H7 (cell line): ENCODE results near the gene CMTM1. TPM values are rescaled to one million over a fixed set of nuclear protein-coding genes. Genes with fewer than 3 reads are reported as not detected.

ENCODE experiments used
- DNase-seq: peaks from one replicate; pipeline ENCODE4 v3.0.0; 2012
- H3K27me3 ChIP-seq: 2 replicates; pipeline ENCODE4 v1.6.0; 2011; ENCODE audit warnings: mild to moderate bottlenecking, low read length; ENCODE audit not compliant: control insufficient read depth, insufficient read depth
- H3K36me3 ChIP-seq: replicated peaks from 2 replicates; pipeline ENCODE4 v1.5.1; 2011; ENCODE audit warnings: low read length; ENCODE audit not compliant: control insufficient read depth, insufficient read depth
- H3K4me3 ChIP-seq: 2 replicates; pipeline ENCODE4 v1.5.1; 2011; ENCODE audit warnings: low read depth, mild to moderate bottlenecking, control low read depth, low read length, moderate library complexity; ENCODE audit not compliant: insufficient read depth
- total RNA-seq: library from RNA; depleted of rRNA; stranded (reverse); fragments of >200 nt; shearing (Covaris generic); gene quantifications from 2 replicates; pipeline ENCODE4 v1.2.3, GENCODE V29; 2014

CMTM1 gene
- total RNA-seq, 1 experiment from 2014 or later, result 2.1 TPM

DNA sequence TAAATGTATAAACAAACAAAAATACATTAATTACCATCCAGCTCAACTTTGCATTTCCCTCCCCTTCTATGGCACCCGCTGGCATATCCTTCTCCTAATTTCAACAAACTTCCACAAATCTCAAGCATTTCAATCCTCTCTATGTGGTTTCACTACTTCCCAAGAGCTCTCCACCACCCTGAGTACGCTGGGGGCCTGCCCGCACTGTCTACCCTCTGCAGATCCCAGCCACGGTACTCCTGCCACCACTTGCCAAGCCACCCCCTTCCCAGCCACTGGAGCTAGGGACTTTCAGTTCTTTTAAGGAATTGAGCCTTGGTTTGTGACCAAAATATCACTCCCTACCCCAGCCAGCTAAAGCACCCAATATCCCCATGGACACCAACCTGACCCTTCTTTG, 18.2 kb upstream of the CMTM1 start:
- H3K27me3 ChIP-seq, result peaks cover 4% of the 10 kb centered on the region
- H3K36me3 ChIP-seq, result no peaks in the 10 kb centered on the region
- no peak for DNase-seq
- H3K4me3 ChIP-seq, result no peak overlapping the region

DNA sequence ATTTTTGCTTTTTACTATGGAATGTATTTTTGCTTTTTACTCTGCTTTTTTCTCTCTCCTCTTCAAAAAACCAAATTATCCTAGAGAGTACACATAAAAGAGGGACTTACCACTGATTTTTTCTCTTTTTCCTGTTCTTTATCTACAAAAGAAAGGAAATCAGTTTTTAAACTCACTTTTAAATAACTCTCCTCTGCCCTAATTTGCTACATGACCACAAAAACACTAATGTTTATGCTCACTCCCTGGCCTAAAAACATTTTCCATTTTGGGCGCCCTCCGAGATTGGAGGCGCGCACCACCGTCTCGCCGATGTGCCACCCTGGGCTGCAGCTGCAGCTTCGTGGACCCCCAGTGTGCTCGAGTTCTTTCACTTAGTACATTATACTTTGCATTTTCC, 17.4 kb upstream of the CMTM1 start:
- Histone ChIP-seq H3K27me3 (peaks cover 4% of the 10 kb centered on the region), H3K4me3 (peak overlapping the region; percentile 68; the same call in 1 of the 2 replicates), H3K36me3 (no peaks in the 10 kb centered on the region)
- DNase-seq, result no peak

- peak; percentile 94 for DNase-seq
- H3K36me3 ChIP-seq, result no peaks in the 10 kb centered on the region
- peaks cover 4% of the 10 kb centered on the region for H3K27me3 ChIP-seq
- H3K4me3 ChIP-seq, result peak within 1 kb of the TSS; percentile 68
These were observed 16.7 kb upstream of the CMTM1 start, which contains the start of gene TK2 for GRCh38 chr16:66549284-66550131. Gene TK2, minus strand, starts transcription at chr16:66550122. Its CDS starts 61 bp downstream, at chr16:66550061.

GRCh38 chr16:66551348-66551759, 14.9 kb upstream of the CMTM1 start:
- DNase-seq, result peak; percentile 70
- H3K4me3 ChIP-seq, result no peak overlapping the region
- peaks cover 4% of the 10 kb centered on the region for H3K27me3 ChIP-seq
- H3K36me3 ChIP-seq, result no peaks in the 10 kb centered on the region

DNA sequence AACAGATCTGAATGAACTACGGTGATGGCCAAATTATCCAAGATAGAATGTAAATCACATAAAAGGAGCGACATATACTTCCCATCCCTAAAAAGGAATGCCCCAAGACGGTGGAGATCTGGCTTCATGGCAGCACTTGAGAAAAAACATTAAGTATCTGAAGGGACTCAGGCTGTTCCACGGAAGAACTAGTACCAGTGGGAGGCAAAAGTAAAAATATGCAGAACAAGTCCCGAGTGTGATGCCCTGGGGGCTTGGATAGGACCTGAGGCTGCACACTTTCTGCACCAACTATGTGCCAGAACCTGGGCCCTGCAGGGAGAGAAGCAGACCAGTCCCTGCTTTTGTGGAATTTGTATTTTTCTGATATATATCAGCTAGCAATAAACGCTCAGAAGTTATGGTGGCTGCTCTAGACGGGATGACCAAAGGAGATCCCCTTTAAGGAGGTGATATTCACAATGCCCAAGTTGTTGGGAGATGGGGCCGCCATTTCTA, 14.4 kb upstream of the CMTM1 start:
- peaks cover 4% of the 10 kb centered on the region for H3K27me3 ChIP-seq
- H3K36me3 ChIP-seq, result no peaks in the 10 kb centered on the region
- no peak for DNase-seq
- peak overlapping the region; percentile 40 for H3K4me3 ChIP-seq

- Histone ChIP-seq H3K4me3 (peak within 1 kb of the TSS; percentile 40), H3K27me3 (peaks cover 4% of the 10 kb centered on the region), H3K36me3 (no peaks in the 10 kb centered on the region)
- DNase-seq, result peak; percentile 98
These were observed 13.7 kb upstream of the CMTM1 start, which contains the start of gene CKLF for GRCh38 chr16:66552286-66553177. Gene CKLF, plus strand, starts transcription at chr16:66552576. Its CDS starts 140 bp downstream, at chr16:66552716.

- no peak for DNase-seq
- no peak overlapping the region for H3K4me3 ChIP-seq
These were observed 13.0 kb upstream of the CMTM1 start for GRCh38 chr16:66553223-66553622.

DNA sequence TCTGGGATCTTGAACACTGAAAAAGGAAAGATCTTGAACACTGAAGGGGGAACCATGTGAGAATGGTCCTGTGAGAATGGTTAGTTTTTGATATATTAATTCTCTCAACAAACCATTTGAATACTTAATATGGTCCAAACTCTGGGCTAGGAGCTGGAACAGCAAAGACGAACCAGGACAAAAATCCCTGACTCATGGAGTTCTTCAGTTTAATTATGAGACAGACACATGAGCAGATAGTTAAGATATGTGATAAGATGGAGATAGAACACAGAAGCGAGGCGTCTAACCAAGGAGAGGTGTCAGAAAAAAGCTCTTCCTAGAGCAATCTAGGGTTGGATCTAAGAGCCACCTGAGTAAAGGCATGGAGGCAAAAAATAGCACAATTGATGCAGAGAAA, 12.2 kb upstream of the CMTM1 start:
- no peak overlapping the region for H3K4me3 ChIP-seq
- H3K27me3 ChIP-seq, result peaks cover 4% of the 10 kb centered on the region
- H3K36me3 ChIP-seq, result no peaks in the 10 kb centered on the region; the same call in 1 of the 2 replicates
- no peak for DNase-seq

More at GRCh38 chr16:66553223-66553622, 13.0 kb upstream of the CMTM1 start:
- no peaks in the 10 kb centered on the region for H3K36me3 ChIP-seq
- peaks cover 4% of the 10 kb centered on the region for H3K27me3 ChIP-seq

- H3K27me3 ChIP-seq, result peaks cover 4% of the 10 kb centered on the region
- no peak for DNase-seq
- no peaks in the 10 kb centered on the region; the same call in 1 of the 2 replicates for H3K36me3 ChIP-seq
- H3K4me3 ChIP-seq, result no peak overlapping the region
These were observed 11.7 kb upstream of the CMTM1 start for GRCh38 chr16:66554495-66554894.

- DNase-seq, result no peak
These were observed 6.1 kb upstream of the CMTM1 start for GRCh38 chr16:66560107-66560506.

DNA sequence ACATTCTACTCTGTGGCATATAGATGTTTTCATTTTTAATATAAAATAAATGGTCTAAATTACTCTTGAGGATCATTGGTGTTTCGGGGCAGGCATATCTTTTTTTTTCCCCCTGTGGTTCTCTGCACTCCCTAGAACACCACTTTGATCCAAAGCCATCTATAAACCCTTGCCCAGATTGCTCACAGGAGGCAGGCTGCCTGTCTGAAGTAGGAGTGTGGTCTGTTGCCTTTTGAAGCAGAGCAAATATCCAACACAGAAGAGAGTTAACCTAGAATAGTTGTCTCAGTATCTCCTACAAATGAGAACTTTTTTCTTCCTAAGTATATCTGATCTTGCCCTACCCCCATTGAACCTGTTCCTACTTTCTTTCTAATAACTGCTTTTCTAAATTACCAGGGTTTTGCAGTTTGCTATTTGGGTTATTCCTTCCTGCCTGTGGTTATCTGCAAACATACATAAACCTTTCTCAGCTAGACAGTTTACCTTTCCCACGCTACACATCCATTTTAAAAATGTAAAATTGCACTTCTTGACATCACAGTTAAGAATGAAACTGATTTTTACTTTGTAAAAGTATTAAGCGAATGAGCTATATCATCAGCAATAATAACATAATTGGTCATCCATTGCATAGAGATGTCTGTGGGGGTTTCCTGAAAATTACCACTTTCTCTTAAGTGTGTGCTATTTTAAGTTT, 4.7 kb upstream of the CMTM1 start:
- H3K4me3 ChIP-seq, result no peak overlapping the region
- DNase-seq, result no peak
- H3K36me3 ChIP-seq, result no peaks in the 10 kb centered on the region; the same call in 1 of the 2 replicates
- H3K27me3 ChIP-seq, result no peaks in the 10 kb centered on the region

More at GRCh38 chr16:66560107-66560506, 6.1 kb upstream of the CMTM1 start:
- Histone ChIP-seq H3K27me3 (no peaks in the 10 kb centered on the region), H3K36me3 (no peaks in the 10 kb centered on the region; the same call in 1 of the 2 replicates), H3K4me3 (no peak overlapping the region)

DNA sequence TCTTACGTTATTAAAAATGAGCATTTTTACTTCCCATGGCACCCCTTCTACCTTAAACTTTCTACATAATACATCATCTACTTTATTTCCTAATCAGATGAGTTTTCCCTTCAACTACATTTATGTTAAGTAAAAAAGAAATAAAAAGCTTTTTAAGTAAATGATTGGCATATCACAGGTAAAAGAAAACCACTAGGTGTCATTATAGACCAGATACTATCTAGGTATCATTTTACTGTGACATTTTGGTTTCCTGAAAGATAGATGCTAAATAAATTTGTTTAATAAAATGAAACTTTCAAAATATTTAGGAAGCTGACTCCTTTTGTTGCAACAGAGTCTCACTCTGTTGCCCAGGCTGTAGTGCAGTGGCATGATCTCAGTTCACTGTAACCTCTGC, 3.8 kb upstream of the CMTM1 start:
- Histone ChIP-seq H3K4me3 (no peak overlapping the region), H3K36me3 (no peaks in the 10 kb centered on the region; the same call in 1 of the 2 replicates), H3K27me3 (no peaks in the 10 kb centered on the region)
- no peak for DNase-seq

DNA sequence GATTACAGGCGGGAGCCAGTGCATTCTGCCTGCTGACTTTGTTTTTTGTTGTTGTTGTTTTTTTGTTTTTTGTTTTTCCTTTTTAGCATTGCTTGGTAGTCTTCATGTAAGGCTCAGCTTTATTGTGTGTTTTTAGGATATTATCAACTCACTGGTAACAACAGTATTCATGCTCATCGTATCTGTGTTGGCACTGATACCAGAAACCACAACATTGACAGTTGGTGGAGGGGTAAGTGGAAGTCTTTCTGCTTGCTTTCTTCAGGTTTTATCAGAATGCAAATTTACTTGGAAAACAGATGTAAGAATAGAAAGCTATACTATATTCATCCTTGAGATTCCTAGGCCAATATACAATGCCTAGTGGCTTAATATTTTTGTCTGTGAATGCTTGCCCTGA, 3.3 kb upstream of the CMTM1 start:
- Histone ChIP-seq H3K4me3 (no peak overlapping the region), H3K36me3 (no peaks in the 10 kb centered on the region; the same call in 1 of the 2 replicates), H3K27me3 (no peaks in the 10 kb centered on the region)
- no peak for DNase-seq
